Stimulated activated memory B cell treated with anti-CD40 and anti-IgM and Interleukin-4, amounts not matched to agents 10 μg/mL and 1 μg/mL and 100 μg/mL, for 72 hours (primary cell): ENCODE measurements around the gene EXOC6.
A peak's percentile ranks its signal among the peaks of the same experiment; 100 is the strongest.

Source experiments
- ATAC-seq: fragments of 150-1000 bp; cut with Tn5 transposase; 2 replicates; pipeline ENCODE4 v1.10.0; 2021
- H3K27ac Mint-ChIP-seq: one replicate; pipeline ENCODE4 v1.8.0; 2022; ENCODE audit warnings: mild to moderate bottlenecking, mixed read lengths
- H3K27me3 Mint-ChIP-seq: one replicate; pipeline ENCODE4 v1.8.0; 2022; ENCODE audit warnings: mixed read lengths
- H3K36me3 Mint-ChIP-seq: one replicate; pipeline ENCODE4 v1.8.0; 2022; ENCODE audit warnings: mixed read lengths
- H3K4me1 Mint-ChIP-seq: one replicate; pipeline ENCODE4 v1.8.0; 2022; ENCODE audit warnings: mixed read lengths
- H3K4me3 Mint-ChIP-seq: one replicate; pipeline ENCODE4 v1.8.0; 2022; ENCODE audit warnings: mild to moderate bottlenecking, moderate library complexity, mixed read lengths
- H3K9me3 Mint-ChIP-seq: one replicate; pipeline ENCODE4 v1.8.0; 2022; ENCODE audit warnings: mixed read lengths

Gene EXOC6

DNA sequence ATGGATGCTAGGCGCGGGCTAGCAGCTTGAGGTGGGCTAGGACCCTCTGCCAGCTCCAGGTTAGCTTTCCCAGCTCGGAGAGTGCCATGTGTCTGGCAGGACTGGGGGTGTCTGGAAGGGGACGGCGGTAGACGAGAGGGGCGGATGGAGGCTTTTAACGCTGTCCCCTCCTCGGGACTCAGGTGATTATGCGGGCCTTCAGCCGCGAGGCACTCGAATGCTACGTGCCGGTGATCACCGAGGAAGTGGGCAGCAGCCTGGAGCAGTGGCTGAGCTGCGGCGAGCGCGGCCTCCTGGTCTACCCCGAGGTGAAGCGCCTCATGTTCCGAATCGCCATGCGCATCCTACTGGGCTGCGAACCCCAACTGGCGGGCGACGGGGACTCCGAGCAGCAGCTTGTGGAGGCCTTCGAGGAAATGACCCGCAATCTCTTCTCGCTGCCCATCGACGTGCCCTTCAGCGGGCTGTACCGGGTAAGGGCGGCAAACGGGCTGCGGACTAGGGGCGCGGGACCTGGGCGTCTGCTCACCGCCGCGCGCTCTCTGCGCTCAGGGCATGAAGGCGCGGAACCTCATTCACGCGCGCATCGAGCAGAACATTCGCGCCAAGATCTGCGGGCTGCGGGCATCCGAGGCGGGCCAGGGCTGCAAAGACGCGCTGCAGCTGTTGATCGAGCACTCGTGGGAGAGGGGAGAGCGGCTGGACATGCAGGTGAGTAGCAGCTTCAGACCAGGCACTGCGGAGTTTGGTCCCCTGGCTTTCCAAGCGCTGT lies 226.5 kb downstream of the EXOC6 start:
- no peaks in the 10 kb centered on the region for H3K9me3 Mint-ChIP-seq
- peak overlapping the region; percentile 90 for H3K4me3 Mint-ChIP-seq
- no peaks in the 10 kb centered on the region for H3K36me3 Mint-ChIP-seq
- H3K27me3 Mint-ChIP-seq, result peaks cover 69% of the 10 kb centered on the region
- ATAC-seq, result no peak
- H3K4me1 Mint-ChIP-seq, result peaks cover 51% of the 10 kb centered on the region
- peak overlapping the region; percentile 67 for H3K27ac Mint-ChIP-seq

DNA sequence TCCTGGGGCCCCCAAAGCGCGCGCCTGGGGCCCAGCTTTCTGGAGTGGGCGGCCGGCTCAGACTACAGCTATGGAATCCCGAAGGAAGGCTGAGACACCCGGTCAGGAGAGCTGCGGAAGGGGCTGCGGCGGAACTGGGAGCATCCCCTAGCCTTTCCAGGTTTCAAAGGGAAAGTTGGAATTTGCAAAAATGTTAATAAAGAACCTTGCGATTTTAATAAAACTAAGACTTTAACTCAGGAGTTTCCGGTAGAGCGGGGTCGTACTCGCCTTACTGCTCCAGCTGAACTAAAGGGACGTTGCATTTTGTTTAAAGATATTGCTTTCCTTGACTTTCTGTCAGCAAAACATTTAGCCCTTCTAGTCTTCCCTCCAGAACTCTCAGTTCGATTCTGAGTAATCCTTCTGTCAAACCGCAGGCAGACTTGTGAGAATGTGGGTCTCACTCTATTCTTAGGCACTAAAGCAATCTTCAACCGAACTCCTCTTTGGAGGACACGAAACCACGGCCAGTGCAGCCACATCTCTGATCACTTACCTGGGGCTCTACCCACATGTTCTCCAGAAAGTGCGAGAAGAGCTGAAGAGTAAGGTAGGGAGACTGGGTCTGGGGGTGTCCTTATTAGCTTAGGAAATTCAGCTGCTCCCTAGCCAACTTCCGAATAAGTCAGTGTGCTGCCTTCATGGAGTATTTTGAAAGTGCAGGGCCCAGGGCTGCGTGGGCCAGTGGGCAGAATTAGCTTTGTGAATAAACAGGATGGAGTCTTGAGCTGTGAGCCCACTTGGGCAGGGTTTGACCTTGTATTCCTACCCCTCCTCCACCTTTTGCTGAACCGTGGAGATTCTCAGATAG lies 227.3 kb downstream of the EXOC6 start:
- H3K36me3 Mint-ChIP-seq, result no peaks in the 10 kb centered on the region
- no peaks in the 10 kb centered on the region for H3K9me3 Mint-ChIP-seq
- no peak overlapping the region for H3K27ac Mint-ChIP-seq
- ATAC-seq, result peak; percentile 54
- peaks cover 69% of the 10 kb centered on the region for H3K27me3 Mint-ChIP-seq
- H3K4me1 Mint-ChIP-seq, result peaks cover 54% of the 10 kb centered on the region
- peak overlapping the region; percentile 90 for H3K4me3 Mint-ChIP-seq

- H3K4me3 Mint-ChIP-seq, result no peak overlapping the region
- H3K4me1 Mint-ChIP-seq, result peaks cover 42% of the 10 kb centered on the region
- H3K27ac Mint-ChIP-seq, result no peak overlapping the region
- no peak for ATAC-seq
- peaks cover 69% of the 10 kb centered on the region for H3K27me3 Mint-ChIP-seq
- H3K36me3 Mint-ChIP-seq, result no peaks in the 10 kb centered on the region
- H3K9me3 Mint-ChIP-seq, result no peaks in the 10 kb centered on the region
Measured at GRCh38 chr10:93076871-93077270, 228.6 kb downstream of the EXOC6 start.

- H3K27ac Mint-ChIP-seq, result no peak overlapping the region
- ATAC-seq, result no peak
- no peaks in the 10 kb centered on the region for H3K9me3 Mint-ChIP-seq
- peaks cover 61% of the 10 kb centered on the region for H3K27me3 Mint-ChIP-seq
- no peaks in the 10 kb centered on the region for H3K36me3 Mint-ChIP-seq
- peaks cover 31% of the 10 kb centered on the region for H3K4me1 Mint-ChIP-seq
- H3K4me3 Mint-ChIP-seq, result no peak overlapping the region
Measured at GRCh38 chr10:93077860-93078337, 229.6 kb downstream of the EXOC6 start.

GRCh38 chr10:93079663-93080349 lies 231.5 kb downstream of the EXOC6 start:
- Mint-ChIP-seq H3K36me3 (no peaks in the 10 kb centered on the region), H3K27ac (no peak overlapping the region), H3K27me3 (peaks cover 51% of the 10 kb centered on the region), H3K9me3 (no peaks in the 10 kb centered on the region), H3K4me3 (peak overlapping the region; percentile 59), H3K4me1 (peaks cover 19% of the 10 kb centered on the region)
- ATAC-seq, result no peak

DNA sequence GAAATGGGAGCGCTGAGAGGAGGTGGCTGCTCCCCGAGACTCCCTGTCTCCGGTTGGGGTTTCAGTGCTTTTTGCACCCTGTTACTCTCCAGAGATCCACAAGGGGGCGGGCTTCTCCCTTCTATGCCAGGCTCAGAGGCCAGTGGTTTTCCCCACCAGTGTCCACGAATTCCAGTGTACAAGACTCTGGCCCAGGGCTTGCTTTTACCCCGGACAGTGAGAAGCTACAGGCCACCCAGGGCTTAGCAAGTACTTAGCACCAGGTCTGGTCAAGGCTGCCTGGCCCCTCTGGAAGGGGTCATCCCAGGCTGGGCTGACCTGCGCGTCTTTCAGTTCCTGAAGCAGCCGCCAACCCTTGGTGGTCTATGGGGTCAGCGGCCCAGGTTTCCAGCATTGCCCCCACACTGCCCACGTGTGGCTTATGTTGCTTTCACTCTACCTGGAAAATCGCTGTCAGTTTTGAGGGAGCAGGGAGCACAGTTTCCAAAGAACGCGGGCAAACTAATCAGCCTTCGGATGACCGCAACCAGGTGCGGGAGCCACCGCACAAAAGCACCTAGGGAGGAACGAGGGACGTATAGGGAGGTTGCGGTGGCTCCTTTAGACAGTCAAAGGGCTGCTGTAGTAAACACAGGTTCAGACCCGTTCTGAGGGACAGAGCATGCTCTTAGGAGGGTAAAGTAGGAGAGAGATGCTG lies 232.2 kb downstream of the EXOC6 start:
- Mint-ChIP-seq H3K27ac (no peak overlapping the region), H3K4me3 (peak overlapping the region; percentile 59), H3K9me3 (no peaks in the 10 kb centered on the region), H3K36me3 (no peaks in the 10 kb centered on the region), H3K27me3 (peaks cover 44% of the 10 kb centered on the region), H3K4me1 (peaks cover 13% of the 10 kb centered on the region)
- peak; percentile 62 for ATAC-seq

DNA sequence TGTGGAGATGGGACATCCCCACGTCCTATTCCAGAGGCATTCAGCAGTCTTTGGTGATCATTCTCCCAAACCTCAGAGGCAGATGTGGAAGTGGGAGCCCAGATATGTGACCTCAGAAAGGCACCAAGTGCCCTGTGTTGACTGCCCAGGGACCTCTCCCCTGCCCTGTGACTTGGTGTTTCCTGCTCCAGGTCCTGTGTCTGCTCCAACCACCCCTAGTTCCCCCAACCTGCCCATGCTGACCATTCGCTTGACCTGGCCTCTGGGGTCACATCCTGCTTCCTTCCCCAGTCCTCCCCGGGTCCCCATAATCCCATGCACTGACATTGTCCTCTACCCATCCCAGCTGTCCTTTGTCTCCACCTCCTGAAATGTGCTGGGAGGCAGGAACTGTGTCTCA lies 233.0 kb downstream of the EXOC6 start:
- Mint-ChIP-seq H3K4me3 (no peak overlapping the region), H3K27ac (no peak overlapping the region), H3K27me3 (peaks cover 38% of the 10 kb centered on the region), H3K36me3 (no peaks in the 10 kb centered on the region), H3K4me1 (peaks cover 13% of the 10 kb centered on the region), H3K9me3 (no peaks in the 10 kb centered on the region)
- ATAC-seq, result no peak

- Mint-ChIP-seq H3K36me3 (no peaks in the 10 kb centered on the region), H3K4me1 (peaks cover 13% of the 10 kb centered on the region), H3K27ac (no peak overlapping the region), H3K27me3 (peaks cover 33% of the 10 kb centered on the region), H3K4me3 (no peak overlapping the region), H3K9me3 (no peaks in the 10 kb centered on the region)
- ATAC-seq, result no peak
Measured at GRCh38 chr10:93081834-93082233, 233.5 kb downstream of the EXOC6 start.

- H3K4me3 Mint-ChIP-seq, result no peak overlapping the region
- no peak for ATAC-seq
- H3K9me3 Mint-ChIP-seq, result no peaks in the 10 kb centered on the region
- peaks cover 46% of the 10 kb centered on the region for H3K27me3 Mint-ChIP-seq
- no peaks in the 10 kb centered on the region for H3K36me3 Mint-ChIP-seq
- no peak overlapping the region for H3K27ac Mint-ChIP-seq
- H3K4me1 Mint-ChIP-seq, result peaks cover 13% of the 10 kb centered on the region
Measured at GRCh38 chr10:93083743-93084539, 235.6 kb downstream of the EXOC6 start.

DNA sequence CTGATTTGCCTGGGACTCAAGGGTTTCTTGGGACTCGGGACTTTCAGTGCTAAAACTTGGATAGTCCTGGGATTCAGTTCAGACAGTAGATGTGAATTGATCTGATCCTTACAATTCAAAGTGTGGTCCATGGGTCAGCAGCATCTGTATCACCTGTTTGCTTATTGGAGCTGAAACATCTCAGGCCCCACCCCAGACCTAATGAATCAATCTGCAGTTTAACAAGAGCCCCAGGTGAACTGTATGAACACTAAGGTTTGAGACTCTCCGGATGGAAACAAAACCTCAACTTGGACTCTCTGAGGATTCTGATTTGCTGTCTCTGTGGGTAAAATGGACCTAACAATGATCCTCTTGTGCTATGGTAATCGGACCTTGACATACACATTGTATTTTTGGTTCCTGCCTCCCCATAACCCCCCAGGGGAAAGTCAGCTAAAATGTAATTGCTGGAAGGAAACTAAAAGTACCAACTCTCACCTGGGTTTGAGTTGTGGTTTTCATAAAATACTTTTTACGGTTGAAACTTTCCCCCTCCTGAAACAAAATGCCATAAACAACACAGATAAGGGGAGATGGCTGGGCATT lies 237.0 kb downstream of the EXOC6 start:
- H3K27ac Mint-ChIP-seq, result no peak overlapping the region
- H3K4me1 Mint-ChIP-seq, result peaks cover 8% of the 10 kb centered on the region
- H3K9me3 Mint-ChIP-seq, result no peaks in the 10 kb centered on the region
- no peaks in the 10 kb centered on the region for H3K36me3 Mint-ChIP-seq
- no peak overlapping the region for H3K4me3 Mint-ChIP-seq
- H3K27me3 Mint-ChIP-seq, result peaks cover 40% of the 10 kb centered on the region
- ATAC-seq, result peak; percentile 9

- H3K9me3 Mint-ChIP-seq, result no peaks in the 10 kb centered on the region
- no peak for ATAC-seq
- H3K36me3 Mint-ChIP-seq, result no peaks in the 10 kb centered on the region
- H3K27ac Mint-ChIP-seq, result no peak overlapping the region
- peaks cover 7% of the 10 kb centered on the region for H3K4me1 Mint-ChIP-seq
- peaks cover 40% of the 10 kb centered on the region for H3K27me3 Mint-ChIP-seq
- H3K4me3 Mint-ChIP-seq, result no peak overlapping the region
Measured at GRCh38 chr10:93086289-93086688, 238.0 kb downstream of the EXOC6 start.

GRCh38 chr10:93087846-93088245 lies 239.5 kb downstream of the EXOC6 start:
- H3K27me3 Mint-ChIP-seq, result peaks cover 38% of the 10 kb centered on the region
- peaks cover 7% of the 10 kb centered on the region for H3K4me1 Mint-ChIP-seq
- H3K36me3 Mint-ChIP-seq, result no peaks in the 10 kb centered on the region
- no peak for ATAC-seq
- H3K4me3 Mint-ChIP-seq, result no peak overlapping the region
- H3K27ac Mint-ChIP-seq, result no peak overlapping the region
- H3K9me3 Mint-ChIP-seq, result no peaks in the 10 kb centered on the region

DNA sequence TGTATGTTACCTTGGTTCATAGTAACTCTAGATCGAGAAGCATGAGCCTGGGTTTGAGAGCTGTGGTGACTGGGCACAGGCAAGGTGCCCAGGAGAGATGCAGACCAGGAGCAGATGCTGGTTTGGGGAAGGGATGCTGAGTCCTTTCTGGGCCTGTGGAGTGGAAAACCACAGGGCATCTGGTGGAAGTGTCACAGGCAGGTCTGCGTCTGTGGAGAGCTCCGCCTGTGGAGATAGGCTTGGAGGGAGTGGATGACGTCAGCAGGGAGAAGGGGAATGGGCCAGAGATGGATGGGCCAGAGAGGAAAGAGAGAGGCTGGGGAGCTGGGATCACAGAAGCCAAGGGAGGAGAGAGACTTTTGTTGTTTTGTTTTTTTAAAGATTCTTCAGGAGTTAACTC lies 240.1 kb downstream of the EXOC6 start:
- Mint-ChIP-seq H3K27me3 (peaks cover 44% of the 10 kb centered on the region), H3K4me3 (no peak overlapping the region), H3K9me3 (no peaks in the 10 kb centered on the region), H3K27ac (no peak overlapping the region), H3K36me3 (no peaks in the 10 kb centered on the region), H3K4me1 (peaks cover 7% of the 10 kb centered on the region)
- ATAC-seq, result no peak

DNA sequence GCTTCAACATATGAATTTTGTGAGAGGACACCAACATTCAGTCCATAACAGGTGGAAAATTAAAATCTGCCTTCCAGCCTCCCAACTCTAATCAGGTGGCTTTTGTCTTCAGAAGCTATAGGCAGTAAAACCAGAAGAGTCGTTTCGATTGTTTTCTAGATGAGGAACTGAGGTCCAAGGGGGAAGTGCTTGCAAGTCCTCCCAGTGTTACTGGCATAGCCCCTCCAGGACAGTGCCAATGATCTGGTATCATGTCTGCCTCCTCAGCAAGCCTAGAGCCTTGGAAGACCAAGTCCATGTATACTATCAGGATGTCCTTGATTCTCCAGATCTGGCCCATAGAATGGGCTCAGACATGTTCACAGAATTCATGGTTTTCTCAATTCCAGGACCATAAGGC lies 242.3 kb downstream of the EXOC6 start:
- no peaks in the 10 kb centered on the region for H3K9me3 Mint-ChIP-seq
- no peaks in the 10 kb centered on the region for H3K36me3 Mint-ChIP-seq
- H3K4me3 Mint-ChIP-seq, result no peak overlapping the region
- ATAC-seq, result no peak
- H3K4me1 Mint-ChIP-seq, result peaks cover 5% of the 10 kb centered on the region
- H3K27ac Mint-ChIP-seq, result no peak overlapping the region
- peaks cover 48% of the 10 kb centered on the region for H3K27me3 Mint-ChIP-seq
